Measurements from ENCODE around the gene MYL5.
"Not testable (repeated sequence)": the region's sequence is repeated elsewhere in the genome, so short reads cannot be mapped to it uniquely, and the experiment has no call there.

Gene MYL5, protein sequence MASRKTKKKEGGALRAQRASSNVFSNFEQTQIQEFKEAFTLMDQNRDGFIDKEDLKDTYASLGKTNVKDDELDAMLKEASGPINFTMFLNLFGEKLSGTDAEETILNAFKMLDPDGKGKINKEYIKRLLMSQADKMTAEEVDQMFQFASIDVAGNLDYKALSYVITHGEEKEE

DNA sequence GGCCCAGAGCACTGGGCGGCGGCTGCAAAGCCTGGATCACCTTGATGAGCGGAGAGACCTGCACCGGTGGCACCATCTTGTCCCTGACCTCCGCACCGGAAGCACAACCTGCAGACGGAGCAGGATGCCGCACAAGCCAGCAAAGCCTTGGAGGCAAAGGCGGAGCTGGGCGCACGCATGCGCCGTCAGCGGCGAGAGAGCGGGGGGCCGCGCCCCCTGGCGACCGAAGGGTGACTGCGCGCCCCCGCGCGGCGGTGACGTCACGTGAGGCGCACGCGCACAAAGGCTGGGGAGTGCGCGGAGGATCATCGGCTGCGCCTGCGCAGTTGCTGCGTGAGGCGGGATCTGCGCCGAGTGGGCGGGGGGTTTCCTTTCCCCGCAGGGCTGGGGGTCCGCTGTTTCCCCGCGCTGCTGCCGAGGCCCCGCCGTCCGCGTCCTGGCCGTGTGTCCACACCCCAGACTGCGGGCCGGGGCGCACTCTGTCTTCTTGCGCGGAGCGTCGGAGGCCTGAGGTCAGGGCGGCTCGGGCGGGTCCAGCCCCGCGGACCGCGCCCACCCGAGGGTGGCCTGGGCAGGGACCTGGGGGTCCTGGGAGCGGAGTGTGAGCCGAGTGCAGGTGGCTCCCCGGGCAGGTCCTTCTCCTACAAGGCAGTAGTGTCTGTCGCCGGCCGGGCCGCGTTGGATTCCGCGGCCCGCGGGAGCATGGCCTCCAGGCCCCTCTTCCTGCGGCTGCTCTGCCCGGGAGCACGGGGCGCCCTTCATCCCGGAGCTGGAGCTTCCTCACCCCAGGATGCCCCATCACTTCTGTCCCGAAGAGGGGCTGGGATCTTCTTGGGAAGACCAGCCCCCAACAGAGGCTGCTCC, at the start of gene MYL5, which contains the start of gene ATP5ME:
Gene MYL5 (plus strand): TSS at position 371 of the 864 bp plus-strand sequence. CDS start 3,485 bp downstream, outside the sequence.
Gene ATP5ME (minus strand): TSS at position 105 of the 864 bp plus-strand sequence. CDS start 29 bp downstream, at position 76.
- peak; percentile 96 to 97 for DNase-seq (ENCODE audit: low read depth in 2 of 2)

DNA sequence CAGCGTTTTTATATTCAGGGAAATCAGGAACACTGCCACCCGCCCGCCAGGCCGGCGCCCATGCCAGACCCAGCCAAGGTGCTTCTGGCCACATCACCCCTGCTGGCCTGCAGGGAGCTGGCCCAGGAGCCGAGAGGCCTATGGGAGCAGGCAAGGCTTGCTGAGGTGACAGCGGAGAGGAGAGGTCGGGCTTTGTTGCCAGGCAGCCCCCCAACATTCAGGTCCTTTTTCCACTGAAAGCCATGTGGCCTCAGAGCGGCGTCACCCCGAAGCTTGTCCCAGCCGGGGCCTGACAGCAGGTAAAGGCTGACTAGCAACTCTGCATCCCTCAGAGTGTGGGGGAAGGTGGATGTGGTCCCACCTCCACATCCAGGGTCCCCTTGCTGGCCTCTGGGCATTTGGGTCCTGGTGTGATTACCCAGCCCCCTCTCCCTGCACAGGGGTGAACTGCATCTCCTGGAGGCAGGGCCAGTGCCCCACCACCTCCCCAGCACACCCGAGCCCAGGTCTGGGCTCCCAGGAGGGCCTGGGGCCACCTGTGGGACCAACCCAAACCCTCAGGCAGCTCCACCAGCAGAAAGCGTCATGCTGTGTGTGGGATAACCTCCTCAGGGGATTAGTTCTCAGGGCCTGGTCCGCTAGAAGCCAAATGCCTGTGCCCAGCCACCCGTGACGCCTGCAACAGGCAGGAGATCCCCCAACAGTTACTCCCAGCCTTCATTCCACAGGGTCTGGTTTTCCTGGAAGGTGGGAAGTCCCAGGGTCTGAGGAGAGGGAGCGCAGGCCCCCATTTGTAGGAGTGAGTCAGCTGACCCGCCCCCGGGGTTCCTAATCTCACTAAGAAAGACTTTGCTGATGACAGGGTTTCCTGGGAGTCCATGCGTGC, 49.4 kb upstream of the MYL5 start, which contains the start of gene PDE6B:
Gene PDE6B (plus strand): TSS at position 869 of the 886 bp plus-strand sequence. CDS start 54 bp downstream, outside the sequence.
- DNase-seq (ENCODE audit: low read depth in 2 of 2), result no peak

DNA sequence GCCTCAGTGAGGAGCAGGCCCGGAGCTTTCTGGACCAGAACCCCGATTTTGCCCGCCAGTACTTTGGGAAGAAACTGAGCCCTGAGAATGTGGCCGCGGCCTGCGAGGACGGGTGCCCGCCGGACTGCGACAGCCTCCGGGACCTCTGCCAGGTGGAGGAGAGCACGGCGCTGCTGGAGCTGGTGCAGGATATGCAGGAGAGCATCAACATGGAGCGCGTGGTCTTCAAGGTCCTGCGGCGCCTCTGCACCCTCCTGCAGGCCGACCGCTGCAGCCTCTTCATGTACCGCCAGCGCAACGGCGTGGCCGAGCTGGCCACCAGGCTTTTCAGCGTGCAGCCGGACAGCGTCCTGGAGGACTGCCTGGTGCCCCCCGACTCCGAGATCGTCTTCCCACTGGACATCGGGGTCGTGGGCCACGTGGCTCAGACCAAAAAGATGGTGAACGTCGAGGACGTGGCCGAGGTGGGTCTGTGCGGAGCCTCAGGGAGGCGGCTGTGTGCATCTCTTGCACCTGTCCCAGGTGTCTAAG, 48.6 kb upstream of the MYL5 start:
- DNase-seq (ENCODE audit: low read depth in 2 of 2), result no peak

GRCh38 chr4:626201-627091, 47.9 kb upstream of the MYL5 start:
- DNase-seq (ENCODE audit: low read depth in 2 of 2), result no peak

DNA sequence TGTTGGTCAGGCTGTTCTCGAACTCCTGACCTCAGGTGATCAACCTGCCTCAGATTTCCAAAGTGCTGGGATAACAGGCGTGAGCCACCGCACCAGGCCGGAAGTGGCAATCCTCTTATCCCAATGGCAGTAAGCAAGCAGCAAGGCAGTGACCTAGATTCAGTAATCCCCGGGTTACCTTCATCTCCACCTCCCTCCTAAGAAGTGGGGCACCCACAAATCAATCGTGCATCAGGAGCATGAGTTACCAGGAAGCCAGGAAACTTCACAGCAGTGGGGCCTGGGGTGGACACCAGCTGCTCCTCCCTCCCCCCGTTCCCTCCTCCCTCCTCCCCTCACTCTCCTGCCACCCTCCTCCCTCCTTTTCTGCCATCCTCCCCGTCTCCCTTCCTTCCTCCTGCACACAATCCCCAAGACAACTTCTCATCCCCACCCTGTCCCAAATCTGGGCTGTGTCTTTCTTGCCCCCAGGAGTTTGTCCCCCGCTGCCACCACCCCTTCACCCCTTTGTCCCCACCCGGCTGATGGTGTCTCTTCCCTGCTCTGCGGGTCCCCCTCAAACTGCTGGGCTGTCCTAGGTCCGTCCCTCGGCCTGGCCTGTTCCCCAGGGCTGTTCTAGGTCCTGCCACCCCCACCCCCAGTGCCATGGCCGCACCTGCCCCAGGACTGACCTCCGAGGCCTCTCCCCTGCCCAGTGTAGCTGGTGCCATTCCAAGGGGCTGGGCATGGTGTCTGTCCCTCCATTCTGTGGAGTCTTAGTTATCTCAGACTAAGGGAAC, 46.8 kb upstream of the MYL5 start:
- no peak for DNase-seq (ENCODE audit: low read depth in 2 of 2)

- no peak for DNase-seq (ENCODE audit: low read depth in 2 of 2)
These were observed 46.0 kb upstream of the MYL5 start for GRCh38 chr4:628311-628741.

DNA sequence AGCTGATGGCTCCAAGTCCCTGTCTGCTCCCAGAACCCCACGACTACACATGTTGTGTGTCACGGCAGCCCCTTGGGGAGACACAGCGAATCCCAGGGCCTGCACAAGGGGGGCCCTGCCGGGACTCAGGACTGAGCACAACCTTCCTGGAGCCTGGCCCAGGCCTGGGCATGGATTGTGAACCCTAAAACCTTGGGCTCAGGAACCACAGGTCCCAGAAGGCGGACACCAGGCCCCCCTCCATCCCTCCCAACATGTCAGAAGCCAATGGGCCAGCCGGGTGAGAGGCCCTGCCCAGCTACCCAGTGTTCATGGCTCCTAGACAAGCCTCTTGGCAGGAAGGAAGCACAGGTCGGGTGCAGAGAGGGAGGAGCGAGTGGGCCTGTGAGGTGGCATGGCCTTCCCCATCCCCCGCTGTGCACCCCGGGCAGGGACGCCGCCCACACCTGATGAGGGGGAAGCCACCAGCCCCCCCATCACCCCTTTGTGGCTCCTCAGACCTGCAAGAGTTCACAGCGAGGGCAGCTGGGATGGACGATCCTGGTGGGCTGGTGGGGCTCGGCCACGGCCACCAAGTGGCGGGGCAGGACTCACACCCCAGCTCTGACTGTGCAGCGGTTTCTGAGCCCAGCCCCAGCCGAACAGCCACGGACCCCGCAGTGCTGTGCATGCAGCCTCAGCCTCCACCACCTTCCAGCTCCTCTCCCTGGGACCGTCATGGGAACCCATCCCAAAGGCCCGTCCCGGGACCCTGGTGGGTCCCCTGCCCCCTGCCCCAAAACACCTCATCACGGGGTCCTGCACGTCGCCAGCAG, 45.3 kb upstream of the MYL5 start:
- DNase-seq (ENCODE audit: low read depth in 2 of 2), result no peak

- no peak for DNase-seq (ENCODE audit: low read depth in 2 of 2)
These were observed 44.8 kb upstream of the MYL5 start for GRCh38 chr4:629636-629914.

DNA sequence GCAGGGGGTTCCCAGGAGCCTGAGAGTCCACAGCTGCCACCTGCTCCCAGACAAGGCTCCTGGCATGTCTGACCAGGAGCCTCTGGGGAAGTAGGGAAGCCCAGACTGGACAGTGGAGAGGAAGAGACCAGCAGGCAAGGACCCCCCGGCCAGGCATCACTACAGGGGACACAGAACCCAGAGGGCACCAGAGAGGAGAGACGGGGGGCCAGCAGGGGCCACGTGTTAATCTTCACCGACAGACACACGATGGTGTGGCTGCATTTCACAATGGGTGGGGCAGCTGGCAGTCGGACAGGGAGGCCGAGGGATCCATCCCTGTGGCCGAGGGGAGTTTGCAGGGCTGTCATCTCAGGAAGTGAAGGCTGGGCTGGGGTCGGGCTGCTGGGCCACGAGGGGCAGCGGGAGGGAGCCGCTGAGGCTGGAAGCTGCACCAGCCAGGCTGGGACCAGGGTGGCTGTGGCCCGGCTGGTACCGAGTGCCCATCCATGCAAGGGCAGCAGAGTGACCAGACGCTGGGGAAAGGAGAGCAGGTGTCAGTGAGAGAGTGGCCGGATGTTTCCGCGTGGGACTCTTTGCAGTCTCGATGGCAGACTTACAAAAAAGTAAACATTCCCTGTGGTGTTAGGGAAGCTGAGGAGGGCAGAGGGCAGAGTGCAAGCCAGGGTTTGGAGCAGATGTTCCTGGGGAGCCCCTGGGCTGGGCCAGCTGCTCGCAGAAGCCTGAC, 44.3 kb upstream of the MYL5 start:
- DNase-seq (ENCODE audit: low read depth in 2 of 2), result no peak

DNA sequence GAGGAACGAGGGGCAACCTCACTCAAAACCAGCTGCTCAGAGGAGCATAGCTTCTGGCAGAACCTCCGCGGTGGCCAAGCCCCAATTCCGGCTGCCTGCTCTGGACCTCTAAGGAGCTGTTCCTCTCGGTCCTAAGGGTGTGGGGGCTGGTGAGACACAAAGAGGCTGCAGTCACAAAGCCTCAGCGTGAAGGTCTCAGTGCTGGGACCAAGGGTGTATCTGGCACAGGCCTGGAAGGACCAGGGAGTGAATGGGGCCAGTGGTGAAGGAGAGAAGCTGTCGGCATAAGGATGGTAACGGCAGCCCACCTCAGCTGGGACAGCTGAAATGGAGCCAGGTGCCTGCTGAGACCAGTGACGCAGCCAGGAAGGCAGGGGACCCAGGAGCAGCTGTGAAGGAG, 43.7 kb upstream of the MYL5 start:
- DNase-seq (ENCODE audit: low read depth in 2 of 2), result no peak

GRCh38 chr4:632196-632790, 42.0 kb upstream of the MYL5 start:
- no peak for DNase-seq (ENCODE audit: low read depth in 2 of 2)

DNA sequence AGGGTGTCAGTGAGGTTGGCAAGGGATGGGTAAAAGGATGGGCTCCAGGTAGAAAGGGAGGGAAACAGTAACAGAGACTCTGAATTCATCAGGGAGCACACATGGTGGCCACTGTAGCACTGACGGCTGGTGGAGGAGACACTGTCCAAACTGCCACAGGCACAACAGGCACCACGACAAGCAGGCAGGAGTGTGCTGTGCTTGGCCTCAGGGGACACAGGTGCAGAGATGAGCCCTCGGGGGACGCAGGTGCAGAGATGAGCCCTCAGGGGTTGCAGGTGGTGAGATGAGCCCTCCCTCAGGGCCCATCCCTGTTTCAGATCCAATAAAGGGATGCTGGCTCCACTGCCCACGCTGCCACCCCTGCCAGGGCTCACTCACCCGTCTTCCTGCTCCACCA, 41.4 kb upstream of the MYL5 start:
- DNase-seq (ENCODE audit: low read depth in 2 of 2), result no peak

GRCh38 chr4:633406-633805, 40.9 kb upstream of the MYL5 start:
- no peak for DNase-seq (ENCODE audit: low read depth in 2 of 2)

DNA sequence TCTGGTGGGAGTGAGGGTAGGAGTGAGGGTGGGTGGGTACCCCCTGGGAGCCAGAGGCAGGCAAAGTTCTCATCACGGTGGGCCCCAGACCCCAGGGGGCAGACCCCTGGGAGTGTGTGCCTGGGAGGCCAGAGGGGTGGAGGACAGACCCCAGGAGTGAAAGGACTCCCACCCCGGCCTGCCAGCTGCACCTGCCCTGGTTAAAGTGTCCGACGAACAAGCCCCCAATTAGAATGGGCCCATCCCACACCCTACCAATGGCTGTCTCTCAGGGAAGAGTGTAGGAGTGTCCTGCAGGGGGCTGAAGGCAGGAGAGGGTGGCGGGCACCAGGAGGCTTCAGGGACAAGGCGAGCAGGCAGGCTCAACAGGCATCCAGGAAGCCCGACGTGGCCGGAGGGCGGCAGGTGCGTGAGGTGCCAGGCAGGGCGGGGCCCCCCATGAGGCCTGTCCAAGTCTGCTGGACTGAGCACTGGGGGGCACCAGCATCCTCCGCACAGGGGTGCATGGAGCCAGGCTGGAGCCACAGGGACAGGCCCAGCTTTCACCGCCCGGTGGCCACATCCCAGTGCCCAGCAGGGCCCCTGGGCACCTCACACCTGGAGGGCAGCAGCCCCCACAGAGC, 40.3 kb upstream of the MYL5 start:
- DNase-seq (ENCODE audit: low read depth in 2 of 2), result no peak

- DNase-seq (ENCODE audit: low read depth in 2 of 2), result no peak
These were observed 39.8 kb upstream of the MYL5 start for GRCh38 chr4:634599-634985.

GRCh38 chr4:635066-635835, 39.1 kb upstream of the MYL5 start:
- not testable (repeated sequence) for DNase-seq (ENCODE audit: low read depth in 2 of 2)
